ENCODE data around the gene ALX4.

Gene ALX4

DNA sequence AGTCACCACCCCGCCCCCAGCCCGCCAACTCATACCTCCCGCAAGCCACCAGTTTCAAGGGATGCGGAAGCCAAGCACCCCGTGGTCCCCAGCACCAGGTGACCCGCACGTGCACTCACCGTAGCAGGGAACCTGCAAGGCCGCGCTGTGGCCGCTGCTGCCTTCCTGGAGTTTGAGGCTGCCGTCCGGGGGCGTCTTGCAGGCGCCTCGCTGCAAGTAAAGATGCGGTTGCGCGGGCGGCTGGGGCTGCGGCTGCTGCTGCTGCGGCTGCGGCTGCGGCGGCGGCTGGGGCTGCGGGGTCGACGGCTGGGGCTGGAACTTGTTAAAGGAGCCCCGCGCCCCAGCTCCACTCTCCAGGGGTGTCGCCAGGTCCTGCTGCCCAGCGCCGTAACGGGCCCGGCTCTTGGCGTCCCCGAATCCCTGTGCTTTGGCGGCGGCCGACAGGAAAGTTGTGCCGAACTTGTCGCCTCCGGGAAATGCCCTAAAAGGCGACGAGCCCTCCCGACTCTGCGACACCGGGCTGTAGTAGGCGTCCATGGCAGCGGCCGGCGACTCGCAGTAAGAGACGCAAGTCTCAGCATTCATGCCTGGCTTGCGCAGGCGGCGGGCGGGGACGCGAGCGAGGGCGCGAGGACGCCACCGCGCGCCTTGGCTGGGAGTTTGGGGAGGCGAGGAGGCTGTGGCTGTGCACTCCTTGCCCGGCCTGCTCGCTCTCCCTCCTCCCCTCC lies at the start of gene ALX4:
TSS of gene ALX4 (minus strand) at position 662 of the 728 bp plus-strand sequence. CDS start at position 585, 77 bp downstream.
- peak; percentile 77 for DNase-seq (ENCODE audit: extremely low spot score)
- TF ChIP-seq FOXM1 (IDR thresholded peaks at IDR 0.05; ENCODE audit: borderline replicate concordance) = no peak
- TF ChIP-seq L3MBTL2 (conservative IDR thresholded peaks at IDR 0.05) = peak; percentile 75
- POLR2A ChIA-PET = interaction anchor here (0.6 to 1.1 kb wide), 2 partner anchors 21 to 23 kb away, joined by 3 read pairs; no protein-coding TSS in a partner anchor
- CTCF ChIA-PET = interaction anchor here (0.6 kb wide), 1 partner anchor 139 kb away, joined by 5 read pairs; no protein-coding TSS in a partner anchor

DNA sequence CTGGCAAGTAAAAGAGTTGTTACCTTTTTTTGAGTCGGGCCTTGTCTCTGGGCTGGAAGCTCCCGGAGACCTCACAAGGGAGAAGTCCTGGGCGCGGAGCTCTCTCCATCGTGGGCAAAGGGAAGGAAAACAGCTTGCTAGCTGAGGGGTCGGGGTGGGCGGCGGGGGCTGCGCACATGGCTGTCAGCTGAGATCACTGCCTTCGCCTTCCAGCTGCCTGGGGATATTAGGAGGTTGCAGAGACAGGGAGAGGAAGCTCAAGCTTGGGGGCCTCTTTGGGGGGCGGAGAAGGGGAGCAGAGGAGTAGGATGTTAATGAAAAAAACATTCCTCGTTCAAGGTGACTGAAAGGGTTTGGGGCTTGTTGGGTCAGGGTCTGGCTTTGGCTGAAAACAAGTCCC lies 49.2 kb upstream of the ALX4 start:
- TF ChIP-seq ELF4 (IDR thresholded peaks at IDR 0.05) = no peak
- POLR2A ChIA-PET = no interaction called here
- CTCF ChIA-PET = interaction anchor here (1.0 kb wide), 1 partner anchor 13 kb away, joined by 3 read pairs; no protein-coding TSS in a partner anchor
- no peak for DNase-seq (ENCODE audit: extremely low spot score)

- DNase-seq (ENCODE audit: extremely low spot score) = no peak
- ChIA-PET POLR2A (no interaction called here), CTCF (interaction anchor here (1.0 kb wide), 1 partner anchor 13 kb away, joined by 3 read pairs; no protein-coding TSS in a partner anchor)
- TF ChIP-seq LEF1 (IDR thresholded peaks at IDR 0.05; ENCODE audit: borderline replicate concordance) = no peak
- no peak for TF ChIP-seq TARDBP (IDR thresholded peaks at IDR 0.05)
- no peak for TF ChIP-seq HDGF (IDR thresholded peaks at IDR 0.05; ENCODE audit: borderline replicate concordance)
- TF ChIP-seq SUZ12 (IDR thresholded peaks at IDR 0.05) = no peak
- TF ChIP-seq FOXK2 (IDR thresholded peaks at IDR 0.05) = no peak
- TF ChIP-seq ELF4 (IDR thresholded peaks at IDR 0.05) = no peak
- no peak for TF ChIP-seq CTBP1 (IDR thresholded peaks at IDR 0.05; ENCODE audit: borderline replicate concordance)
- no peak for TF ChIP-seq FOXM1 (IDR thresholded peaks at IDR 0.05; ENCODE audit: borderline replicate concordance)
- TF ChIP-seq NFRKB (IDR thresholded peaks at IDR 0.05) = no peak
- no peak for TF ChIP-seq ARNT (IDR thresholded peaks at IDR 0.05)
Measured at GRCh38 chr11:44358713-44359112, 48.8 kb upstream of the ALX4 start.

GRCh38 chr11:44357711-44358110 lies 47.8 kb upstream of the ALX4 start:
- TF ChIP-seq NFRKB (IDR thresholded peaks at IDR 0.05) = no peak
- TF ChIP-seq ZNF384 (IDR thresholded peaks at IDR 0.05) = no peak
- no peak for TF ChIP-seq CTBP1 (IDR thresholded peaks at IDR 0.05; ENCODE audit: borderline replicate concordance)
- no peak for TF ChIP-seq HDGF (IDR thresholded peaks at IDR 0.05; ENCODE audit: borderline replicate concordance)
- no peak for TF ChIP-seq LEF1 (IDR thresholded peaks at IDR 0.05; ENCODE audit: borderline replicate concordance)
- TF ChIP-seq, protein P1, sequence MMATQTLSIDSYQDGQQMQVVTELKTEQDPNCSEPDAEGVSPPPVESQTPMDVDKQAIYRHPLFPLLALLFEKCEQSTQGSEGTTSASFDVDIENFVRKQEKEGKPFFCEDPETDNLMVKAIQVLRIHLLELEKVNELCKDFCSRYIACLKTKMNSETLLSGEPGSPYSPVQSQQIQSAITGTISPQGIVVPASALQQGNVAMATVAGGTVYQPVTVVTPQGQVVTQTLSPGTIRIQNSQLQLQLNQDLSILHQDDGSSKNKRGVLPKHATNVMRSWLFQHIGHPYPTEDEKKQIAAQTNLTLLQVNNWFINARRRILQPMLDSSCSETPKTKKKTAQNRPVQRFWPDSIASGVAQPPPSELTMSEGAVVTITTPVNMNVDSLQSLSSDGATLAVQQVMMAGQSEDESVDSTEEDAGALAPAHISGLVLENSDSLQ (IDR thresholded peaks at IDR 0.05) = no peak
- no peak for TF ChIP-seq ARNT (IDR thresholded peaks at IDR 0.05)
- TF ChIP-seq FOXA1 (IDR thresholded peaks at IDR 0.05) = no peak
- no peak for TF ChIP-seq ELF4 (IDR thresholded peaks at IDR 0.05)
- no peak for TF ChIP-seq BHLHE40 (IDR thresholded peaks at IDR 0.05; ENCODE audit: borderline replicate concordance)
- CTCF ChIA-PET = no interaction called here
- DNase-seq (ENCODE audit: extremely low spot score) = no peak
- POLR2A ChIA-PET = no interaction called here

DNA sequence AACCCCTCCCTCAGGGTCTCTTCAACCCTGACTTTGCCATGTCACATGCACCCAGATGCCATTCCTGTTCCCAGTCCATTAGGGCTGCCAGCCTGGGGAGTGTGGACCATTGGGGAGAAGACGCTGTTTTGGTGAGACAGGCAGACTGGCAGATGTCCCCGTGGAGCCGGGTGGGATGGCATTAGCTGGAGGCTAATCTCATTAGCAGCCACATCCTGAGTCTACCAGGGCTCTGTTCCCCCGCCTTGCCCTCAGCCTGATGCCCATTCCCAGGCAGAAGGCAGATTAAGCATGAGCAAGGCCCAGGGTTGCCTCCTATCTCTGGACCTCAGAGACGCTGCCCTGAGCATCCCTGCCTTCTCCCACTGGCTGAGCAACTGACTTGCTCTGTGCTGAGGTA lies 46.4 kb upstream of the ALX4 start:
- POLR2A ChIA-PET = no interaction called here
- no peak for DNase-seq (ENCODE audit: extremely low spot score)
- CTCF ChIA-PET = no interaction called here
- no peak for TF ChIP-seq NFRKB (IDR thresholded peaks at IDR 0.05)

DNA sequence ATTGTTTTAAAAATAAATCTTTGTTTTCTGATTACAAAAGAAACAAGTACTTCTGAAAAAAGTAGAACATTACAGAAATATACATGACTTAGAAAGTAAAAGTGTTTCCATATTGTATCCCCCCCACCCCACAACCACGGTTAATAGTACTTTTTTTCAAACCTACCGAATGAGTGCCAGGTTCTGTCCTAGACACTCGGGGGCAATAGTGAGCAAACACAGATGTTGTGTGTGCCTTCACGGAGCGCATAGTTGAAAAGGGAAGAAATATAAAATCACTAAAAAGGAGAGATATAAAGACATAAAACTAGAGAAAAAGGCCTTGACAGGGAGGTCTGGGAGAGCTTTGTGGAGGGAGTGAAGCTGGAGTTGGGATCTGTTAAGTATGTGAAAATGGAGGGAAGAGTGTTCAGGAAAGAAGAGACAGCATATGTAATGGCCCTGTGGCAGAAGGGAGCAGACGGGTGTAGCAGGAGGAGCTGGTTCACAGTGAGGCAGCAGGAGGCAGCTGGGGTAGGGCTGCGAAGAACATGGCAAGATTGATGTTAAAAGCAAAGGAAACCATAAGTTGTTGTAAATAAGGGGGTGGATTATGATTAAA lies 42.1 kb upstream of the ALX4 start:
- ChIA-PET POLR2A (no interaction called here), CTCF (no interaction called here)
- DNase-seq (ENCODE audit: extremely low spot score) = peak; percentile 31
- no peak for TF ChIP-seq FOXA1 (IDR thresholded peaks at IDR 0.05)
- TF ChIP-seq SUZ12 (IDR thresholded peaks at IDR 0.05) = no peak
- no peak for TF ChIP-seq ZNF384 (IDR thresholded peaks at IDR 0.05)
- TF ChIP-seq CTBP1 (IDR thresholded peaks at IDR 0.05; ENCODE audit: borderline replicate concordance) = no peak
- TF ChIP-seq HDGF (IDR thresholded peaks at IDR 0.05; ENCODE audit: borderline replicate concordance) = no peak
- no peak for TF ChIP-seq NFRKB (IDR thresholded peaks at IDR 0.05)
- TF ChIP-seq L3MBTL2 (conservative IDR thresholded peaks at IDR 0.05) = no peak
- TF ChIP-seq LEF1 (IDR thresholded peaks at IDR 0.05; ENCODE audit: borderline replicate concordance) = no peak
- no peak for TF ChIP-seq FOXM1 (IDR thresholded peaks at IDR 0.05; ENCODE audit: borderline replicate concordance)
- TF ChIP-seq, protein P1 (IDR thresholded peaks at IDR 0.05) = no peak
- no peak for TF ChIP-seq SP1 (IDR thresholded peaks at IDR 0.05)
- TF ChIP-seq BHLHE40 (IDR thresholded peaks at IDR 0.05; ENCODE audit: borderline replicate concordance) = no peak
- TF ChIP-seq ARNT (IDR thresholded peaks at IDR 0.05) = no peak
- TF ChIP-seq FOXK2 (IDR thresholded peaks at IDR 0.05) = no peak
- TF ChIP-seq TARDBP (IDR thresholded peaks at IDR 0.05) = no peak
- no peak for TF ChIP-seq ELF4 (IDR thresholded peaks at IDR 0.05)

DNA sequence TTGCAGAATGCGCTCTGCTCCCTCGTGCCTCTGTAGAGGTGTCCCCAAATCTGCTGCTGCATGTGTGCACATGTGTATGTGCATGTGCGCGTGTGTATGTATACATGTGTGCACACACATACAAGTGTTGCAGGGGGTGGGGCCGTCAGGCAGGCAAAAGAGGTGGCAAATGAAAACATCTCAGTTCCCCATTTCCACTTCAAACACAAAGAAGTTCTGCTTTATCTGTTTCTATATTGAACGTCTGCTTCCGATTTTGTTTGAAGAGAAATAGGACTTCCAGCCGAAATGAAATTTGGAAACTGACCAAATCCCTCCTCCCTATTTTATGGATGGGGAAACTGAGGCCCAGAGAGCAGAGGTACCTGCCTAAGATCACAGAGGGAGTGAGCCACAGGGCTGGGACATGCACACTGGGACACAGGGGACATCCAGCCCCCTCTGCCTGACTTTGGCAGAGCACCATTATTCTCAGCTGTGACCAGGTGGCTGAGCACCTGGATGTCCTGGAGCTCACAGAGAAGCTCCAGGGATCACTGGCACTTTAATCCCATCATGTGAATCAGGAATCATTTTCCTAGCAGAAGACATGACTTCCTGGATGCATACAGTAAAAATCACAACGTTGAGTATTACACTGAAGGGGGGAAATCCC lies 41.2 kb upstream of the ALX4 start:
- TF ChIP-seq FOXM1 (IDR thresholded peaks at IDR 0.05; ENCODE audit: borderline replicate concordance) = no peak
- no peak for TF ChIP-seq FOXA1 (IDR thresholded peaks at IDR 0.05)
- CTCF ChIA-PET = no interaction called here
- POLR2A ChIA-PET = no interaction called here
- no peak for DNase-seq (ENCODE audit: extremely low spot score)
